ENCODE measurements around the gene PLEKHB2. TPM values are rescaled to one million over a fixed set of nuclear protein-coding genes. Genes with fewer than 3 reads are reported as not detected.

Gene PLEKHB2
- polyA plus RNA-seq, 2 of the 4 experiments (the other 2 are of a cell fraction), result 57.5 to 76.6 TPM

DNA sequence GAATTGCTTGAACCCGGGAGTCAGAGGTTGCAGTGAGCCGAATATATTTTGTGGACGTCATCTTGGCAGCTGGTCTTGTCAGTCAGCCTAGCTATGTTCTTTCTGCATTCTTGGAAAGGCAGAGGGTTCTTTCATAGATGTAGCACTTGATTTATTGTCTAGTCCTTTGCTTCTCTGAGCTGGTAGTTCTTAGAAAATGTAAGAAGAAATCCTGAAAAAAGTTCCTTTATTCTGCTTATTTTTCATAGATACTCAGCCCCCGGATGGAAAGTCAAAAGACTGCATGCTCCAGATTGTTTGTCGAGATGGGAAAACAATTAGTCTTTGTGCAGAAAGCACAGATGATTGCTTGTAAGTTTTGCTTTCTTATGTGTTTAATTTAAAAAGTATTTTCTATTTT lies 21.3 kb downstream of the PLEKHB2 start:
- WGBS (ENCODE audit: missing lambda C conversion rate), result 92% methylated on average over 5 of the region's 5 CpGs
- TF ChIP-seq ZC3H11A (IDR thresholded peaks at IDR 0.05) (no peak), FOSL2 (IDR thresholded peaks at IDR 0.05) (no peak), FOSL2 (CRISPR knock-in tag; IDR thresholded peaks at IDR 0.05) (no peak), RNF2 (IDR thresholded peaks at IDR 0.05; ENCODE audit: borderline replicate concordance, low read depth) (no peak), HOXB13 (CRISPR knock-in tag; IDR thresholded peaks at IDR 0.05; ENCODE audit: low read depth) (no peak)
- TF ChIP-seq, protein P1, sequence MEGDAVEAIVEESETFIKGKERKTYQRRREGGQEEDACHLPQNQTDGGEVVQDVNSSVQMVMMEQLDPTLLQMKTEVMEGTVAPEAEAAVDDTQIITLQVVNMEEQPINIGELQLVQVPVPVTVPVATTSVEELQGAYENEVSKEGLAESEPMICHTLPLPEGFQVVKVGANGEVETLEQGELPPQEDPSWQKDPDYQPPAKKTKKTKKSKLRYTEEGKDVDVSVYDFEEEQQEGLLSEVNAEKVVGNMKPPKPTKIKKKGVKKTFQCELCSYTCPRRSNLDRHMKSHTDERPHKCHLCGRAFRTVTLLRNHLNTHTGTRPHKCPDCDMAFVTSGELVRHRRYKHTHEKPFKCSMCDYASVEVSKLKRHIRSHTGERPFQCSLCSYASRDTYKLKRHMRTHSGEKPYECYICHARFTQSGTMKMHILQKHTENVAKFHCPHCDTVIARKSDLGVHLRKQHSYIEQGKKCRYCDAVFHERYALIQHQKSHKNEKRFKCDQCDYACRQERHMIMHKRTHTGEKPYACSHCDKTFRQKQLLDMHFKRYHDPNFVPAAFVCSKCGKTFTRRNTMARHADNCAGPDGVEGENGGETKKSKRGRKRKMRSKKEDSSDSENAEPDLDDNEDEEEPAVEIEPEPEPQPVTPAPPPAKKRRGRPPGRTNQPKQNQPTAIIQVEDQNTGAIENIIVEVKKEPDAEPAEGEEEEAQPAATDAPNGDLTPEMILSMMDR (IDR thresholded peaks at IDR 0.05), result no peak
- no peak for DNase-seq (ENCODE audit: low read depth in 1 of 2, low spot score in 1 of 2)
- Histone ChIP-seq H3K9me3 (no peaks in the 10 kb centered on the region), H3K4me2 (no peak overlapping the region), H3K4me3 (no peak overlapping the region), H3K27ac (no peak overlapping the region), H3K4me1 (no peaks in the 10 kb centered on the region)
- ATAC-seq, result no peak
- ChIA-PET CTCF (no interaction called here), POLR2A (interaction anchor here (0.6 kb wide), 1 partner anchor 22 kb away, joined by 3 read pairs; no protein-coding TSS in a partner anchor)
- FAIRE-seq, result no peak

DNA sequence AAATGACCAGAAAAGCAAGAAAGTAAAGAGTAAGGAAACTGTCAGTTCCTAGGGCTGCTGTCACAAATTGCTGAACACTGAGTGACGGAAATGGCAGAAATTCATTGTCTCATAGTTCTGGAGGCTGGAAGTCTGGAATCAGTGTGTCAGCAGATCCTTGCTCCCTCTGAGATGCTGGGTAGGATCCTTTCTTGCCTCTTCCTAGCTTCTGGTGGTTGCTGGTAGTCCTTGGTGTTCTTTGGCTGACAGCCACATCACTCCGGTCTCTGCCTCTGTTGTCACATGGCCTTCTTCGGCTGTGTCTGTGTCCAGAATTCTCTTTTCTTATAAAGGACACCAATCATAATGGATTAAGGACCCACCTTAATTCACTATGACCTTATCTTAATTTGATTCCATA lies 21.9 kb downstream of the PLEKHB2 start:
- CTCF ChIA-PET, result no interaction called here
- POLR2A ChIA-PET, result no interaction called here
- FAIRE-seq (no peak), DNase-seq (ENCODE audit: low read depth in 1 of 2, low spot score in 1 of 2) (no peak), ATAC-seq (no peak)
- no peak overlapping the region for H3K4me3 ChIP-seq
- TF ChIP-seq CEBPB (IDR thresholded peaks at IDR 0.05) (no peak), RNF2 (IDR thresholded peaks at IDR 0.05; ENCODE audit: borderline replicate concordance, low read depth) (no peak), JUNB (IDR thresholded peaks at IDR 0.05) (no peak), FOSL2 (IDR thresholded peaks at IDR 0.05) (no peak), FOSL2 (CRISPR knock-in tag; IDR thresholded peaks at IDR 0.05) (no peak), RARB (CRISPR knock-in tag; IDR thresholded peaks at IDR 0.05) (no peak), TFCP2L1 (CRISPR knock-in tag; IDR thresholded peaks at IDR 0.05) (no peak), ZFP36 (IDR thresholded peaks at IDR 0.05; ENCODE audit: borderline replicate concordance, partially characterized antibody) (no peak)
- TF ChIP-seq, protein P2, sequence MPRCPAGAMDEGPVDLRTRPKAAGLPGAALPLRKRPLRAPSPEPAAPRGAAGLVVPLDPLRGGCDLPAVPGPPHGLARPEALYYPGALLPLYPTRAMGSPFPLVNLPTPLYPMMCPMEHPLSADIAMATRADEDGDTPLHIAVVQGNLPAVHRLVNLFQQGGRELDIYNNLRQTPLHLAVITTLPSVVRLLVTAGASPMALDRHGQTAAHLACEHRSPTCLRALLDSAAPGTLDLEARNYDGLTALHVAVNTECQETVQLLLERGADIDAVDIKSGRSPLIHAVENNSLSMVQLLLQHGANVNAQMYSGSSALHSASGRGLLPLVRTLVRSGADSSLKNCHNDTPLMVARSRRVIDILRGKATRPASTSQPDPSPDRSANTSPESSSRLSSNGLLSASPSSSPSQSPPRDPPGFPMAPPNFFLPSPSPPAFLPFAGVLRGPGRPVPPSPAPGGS (IDR thresholded peaks at IDR 0.05), result no peak
- TF ChIP-seq, protein P3, sequence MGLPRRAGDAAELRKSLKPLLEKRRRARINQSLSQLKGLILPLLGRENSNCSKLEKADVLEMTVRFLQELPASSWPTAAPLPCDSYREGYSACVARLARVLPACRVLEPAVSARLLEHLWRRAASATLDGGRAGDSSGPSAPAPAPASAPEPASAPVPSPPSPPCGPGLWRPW (IDR thresholded peaks at IDR 0.05), result no peak
- WGBS (ENCODE audit: missing lambda C conversion rate), result 95% methylated on average over 3 of the region's 3 CpGs
- no peak overlapping the region for H3K27ac ChIP-seq
- H3K9me3 ChIP-seq, result no peaks in the 10 kb centered on the region
- H3K4me2 ChIP-seq, result no peak overlapping the region
- no peaks in the 10 kb centered on the region for H3K4me1 ChIP-seq

DNA sequence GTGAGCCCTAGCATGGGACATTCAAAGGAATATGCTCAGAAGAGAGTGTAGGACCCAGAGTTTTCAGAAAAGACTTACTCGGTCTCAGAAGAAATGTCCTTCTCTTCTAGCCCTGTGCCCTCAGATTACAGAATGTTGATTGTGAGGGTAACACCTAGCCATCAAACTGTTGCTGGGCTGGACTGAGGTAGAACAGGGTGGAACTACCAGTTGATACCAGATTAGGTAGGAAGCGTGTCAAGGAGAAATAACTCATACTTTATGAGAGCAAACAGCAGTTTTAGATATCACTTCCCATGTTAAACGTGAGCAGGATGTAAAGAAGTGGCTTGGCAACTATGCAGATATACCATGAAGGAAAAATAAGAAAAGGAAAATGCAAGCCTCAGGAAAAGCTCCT lies 22.8 kb downstream of the PLEKHB2 start:
- H3K4me3 ChIP-seq, result no peak overlapping the region
- POLR2A ChIA-PET, result no interaction called here
- CTCF ChIA-PET, result no interaction called here
- WGBS (ENCODE audit: missing lambda C conversion rate), result 94% methylated on average over 3 of the region's 3 CpGs
- FAIRE-seq (no peak), ATAC-seq (no peak), DNase-seq (ENCODE audit: low read depth in 1 of 2, low spot score in 1 of 2) (no peak)
- H3K4me1 ChIP-seq, result no peaks in the 10 kb centered on the region
- H3K27ac ChIP-seq, result no peak overlapping the region
- no peaks in the 10 kb centered on the region for H3K9me3 ChIP-seq
- TF ChIP-seq, protein P4, sequence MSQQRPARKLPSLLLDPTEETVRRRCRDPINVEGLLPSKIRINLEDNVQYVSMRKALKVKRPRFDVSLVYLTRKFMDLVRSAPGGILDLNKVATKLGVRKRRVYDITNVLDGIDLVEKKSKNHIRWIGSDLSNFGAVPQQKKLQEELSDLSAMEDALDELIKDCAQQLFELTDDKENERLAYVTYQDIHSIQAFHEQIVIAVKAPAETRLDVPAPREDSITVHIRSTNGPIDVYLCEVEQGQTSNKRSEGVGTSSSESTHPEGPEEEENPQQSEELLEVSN (IDR thresholded peaks at IDR 0.05; ENCODE audit: borderline replicate concordance, low read depth), result no peak
- TF ChIP-seq JUNB (IDR thresholded peaks at IDR 0.05) (no peak), ZSCAN20 (CRISPR knock-in tag; IDR thresholded peaks at IDR 0.05) (no peak), NFE2L2 (conservative IDR thresholded peaks at IDR 0.05; ENCODE audit: low read length) (no peak)
- H3K4me2 ChIP-seq, result no peak overlapping the region

DNA sequence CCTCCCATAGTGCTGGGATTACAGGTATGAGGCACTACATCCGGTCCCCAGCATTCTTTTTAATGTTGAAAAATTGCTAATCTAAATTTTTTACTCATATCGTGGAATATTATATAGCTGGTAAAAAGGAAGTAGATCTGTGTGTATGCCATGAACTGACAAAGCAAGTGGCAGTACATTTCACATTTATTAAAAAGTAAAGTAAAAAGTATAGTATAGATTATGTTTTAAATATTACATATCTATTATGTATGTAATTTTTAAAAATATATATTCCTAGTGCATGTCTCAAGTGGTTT lies 25.1 kb downstream of the PLEKHB2 start:
- H3K4me3 ChIP-seq, result no peak overlapping the region
- ChIA-PET POLR2A (no interaction called here), CTCF (interaction anchor here (1.0 kb wide), 1 partner anchor 9 kb away, joined by 3 read pairs; no protein-coding TSS in a partner anchor)
- WGBS (ENCODE audit: missing lambda C conversion rate), result 88% methylated on average over 2 of the region's 2 CpGs
- FAIRE-seq (no peak), ATAC-seq (no peak), DNase-seq (ENCODE audit: low read depth in 1 of 2, low spot score in 1 of 2) (no peak)
- no peak overlapping the region for H3K4me2 ChIP-seq
- no peak overlapping the region for H3K27ac ChIP-seq
- TF ChIP-seq PHF8 (IDR thresholded peaks at IDR 0.05; ENCODE audit: borderline replicate concordance, low read depth) (no peak), SMC3 (IDR thresholded peaks at IDR 0.05) (no peak), BHLHE40 (IDR thresholded peaks at IDR 0.05; ENCODE audit: low read depth, low read length) (no peak), MAZ (IDR thresholded peaks at IDR 0.05; ENCODE audit: borderline replicate concordance, low read depth, low read length) (no peak), HEYL (CRISPR knock-in tag; IDR thresholded peaks at IDR 0.05) (no peak), NFE2L2 (conservative IDR thresholded peaks at IDR 0.05; ENCODE audit: low read length) (no peak), RNF2 (IDR thresholded peaks at IDR 0.05; ENCODE audit: borderline replicate concordance, low read depth) (no peak), TP53 (CRISPR knock-in tag; IDR thresholded peaks at IDR 0.05) (no peak), EP300 (IDR thresholded peaks at IDR 0.05) (no peak), SREBF2 (IDR thresholded peaks at IDR 0.05) (no peak)
- TF ChIP-seq, protein P5, sequence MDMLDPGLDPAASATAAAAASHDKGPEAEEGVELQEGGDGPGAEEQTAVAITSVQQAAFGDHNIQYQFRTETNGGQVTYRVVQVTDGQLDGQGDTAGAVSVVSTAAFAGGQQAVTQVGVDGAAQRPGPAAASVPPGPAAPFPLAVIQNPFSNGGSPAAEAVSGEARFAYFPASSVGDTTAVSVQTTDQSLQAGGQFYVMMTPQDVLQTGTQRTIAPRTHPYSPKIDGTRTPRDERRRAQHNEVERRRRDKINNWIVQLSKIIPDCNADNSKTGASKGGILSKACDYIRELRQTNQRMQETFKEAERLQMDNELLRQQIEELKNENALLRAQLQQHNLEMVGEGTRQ (IDR thresholded peaks at IDR 0.05), result no peak
- no peaks in the 10 kb centered on the region for H3K9me3 ChIP-seq
- no peaks in the 10 kb centered on the region for H3K4me1 ChIP-seq

All from A549 (cell line).